Left forelimb (tissue), 1 donor: ENCODE data around the gene CFAP54.

Experiments
- DNase-seq: peaks from one replicate; pipeline ENCODE4 v3.0.0-alpha.2; 2018; ENCODE audit warnings: low spot score

CFAP54 gene

DNA sequence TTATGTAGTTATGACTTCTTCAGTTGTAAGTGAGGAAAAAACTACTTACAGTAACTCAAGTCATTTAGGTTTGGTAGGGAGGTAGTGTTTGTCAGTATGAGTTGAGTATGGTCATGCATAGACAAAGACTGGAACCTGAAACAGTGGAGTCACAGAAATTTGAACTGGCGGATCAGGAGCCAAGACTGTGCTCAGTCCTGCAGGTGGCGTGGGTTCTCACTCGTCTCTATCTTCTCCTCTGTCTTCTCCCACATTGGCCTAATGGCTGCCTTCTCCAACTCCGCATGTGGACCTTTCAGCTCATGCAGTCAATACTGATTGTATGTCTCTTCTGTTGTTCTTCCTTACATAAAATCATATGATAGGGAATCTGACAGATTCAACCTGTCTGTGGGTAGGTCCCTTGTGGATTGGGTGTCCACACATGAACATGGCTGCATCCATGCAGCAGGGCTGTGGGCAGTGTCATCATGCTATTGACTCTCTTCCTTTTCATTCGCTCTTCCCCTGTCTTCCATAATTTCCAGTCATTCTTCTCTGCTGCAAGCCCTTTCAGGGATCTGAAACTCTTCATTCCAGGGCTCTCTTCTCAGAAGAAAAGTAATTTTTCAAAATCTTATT lies 338.9 kb downstream of the CFAP54 start:
- DNase-seq: no peak

DNA sequence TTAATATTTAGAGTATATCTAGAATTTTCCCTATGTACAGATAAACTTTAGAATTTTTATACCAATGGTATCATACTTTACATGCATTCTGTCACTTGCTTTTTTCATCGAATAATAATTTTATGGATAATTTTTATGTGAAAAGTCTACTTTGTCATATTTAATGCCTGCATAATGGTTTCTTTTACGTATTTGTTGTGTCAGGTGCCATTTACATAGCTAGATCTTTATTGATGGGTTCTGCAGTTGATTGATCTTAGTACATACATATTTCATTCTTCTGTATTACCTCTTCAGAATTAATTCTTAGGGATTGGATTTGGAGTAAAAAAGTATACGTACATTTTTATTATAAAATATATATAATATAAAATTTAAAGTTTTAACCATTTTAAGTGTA lies 340.0 kb downstream of the CFAP54 start:
- DNase-seq: no peak

DNA sequence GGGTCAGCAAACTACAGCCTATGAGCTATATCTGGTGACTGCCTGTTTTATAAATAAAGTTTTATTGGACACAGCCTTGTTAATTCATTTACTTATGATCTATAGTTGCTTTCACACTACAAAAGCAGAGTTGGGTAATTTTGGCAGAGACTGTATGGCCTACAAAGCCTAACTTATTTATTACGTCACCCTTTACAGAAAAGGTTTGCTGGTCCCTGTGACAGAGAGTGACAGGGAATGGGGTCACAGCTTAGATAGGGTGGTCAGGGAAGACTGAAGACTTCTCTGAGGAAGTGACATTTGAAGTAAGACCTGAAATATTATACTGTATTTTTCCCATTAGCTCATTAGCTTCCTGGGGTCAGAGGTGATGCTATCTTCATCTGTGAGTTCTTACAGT lies 342.0 kb downstream of the CFAP54 start:
- no peak for DNase-seq

DNA sequence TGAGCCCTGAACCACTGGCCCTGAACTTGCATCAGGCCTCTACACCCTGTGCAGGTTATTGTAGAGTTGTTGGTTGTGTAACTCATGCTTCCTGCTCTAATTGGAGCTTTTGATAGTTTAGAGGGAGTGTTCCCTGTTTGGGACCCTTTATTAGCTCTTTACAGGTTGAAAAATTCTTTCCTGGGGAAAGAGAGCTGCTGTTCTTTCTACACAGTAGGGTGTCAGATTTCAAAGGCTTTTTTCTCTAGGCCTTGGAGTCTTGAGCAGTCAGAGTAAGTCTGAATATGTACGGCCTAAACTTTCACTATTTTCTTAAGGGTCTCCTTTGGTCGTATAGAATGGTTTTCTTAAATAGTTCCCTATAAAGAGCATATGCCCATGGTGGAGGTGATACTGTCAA lies 356.9 kb downstream of the CFAP54 start:
- no peak for DNase-seq

DNA sequence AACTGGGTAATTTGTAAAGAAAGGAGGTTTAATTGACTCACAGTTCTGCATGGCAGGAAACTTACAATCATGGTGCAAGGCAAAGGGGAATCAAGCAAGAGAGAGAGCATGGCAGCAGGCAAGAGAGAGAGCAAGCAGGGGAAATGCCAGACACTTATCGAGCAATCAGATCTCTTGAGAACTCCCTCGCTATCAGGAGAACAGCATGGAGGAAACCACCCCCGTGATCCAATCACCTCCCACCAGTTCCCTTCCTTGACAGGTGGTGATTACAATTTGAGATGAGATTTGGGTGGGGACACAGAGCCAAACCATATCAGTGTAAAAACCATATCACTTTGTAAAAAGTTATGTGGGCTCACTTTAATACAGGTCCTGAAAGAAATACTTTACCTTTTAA lies 361.3 kb downstream of the CFAP54 start:
- DNase-seq: no peak

DNA sequence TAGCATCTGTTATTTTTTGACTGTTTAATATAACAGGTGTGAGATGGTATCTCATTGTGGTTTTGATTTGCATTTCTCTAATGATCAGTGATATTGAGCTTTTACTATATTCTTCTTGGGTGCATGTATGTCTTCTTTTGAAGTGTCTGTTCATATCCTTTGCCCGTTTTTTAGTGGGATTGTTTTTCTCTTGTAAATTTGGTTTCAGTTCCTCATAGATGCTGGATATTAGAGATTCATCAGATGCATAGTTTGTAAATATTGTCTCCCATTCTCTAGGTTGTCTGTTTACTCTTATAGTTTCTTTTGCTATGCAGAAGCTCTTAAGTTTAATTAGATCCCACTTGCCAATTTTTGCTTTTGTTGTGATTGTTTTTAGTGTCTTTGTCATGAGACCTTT lies 368.8 kb downstream of the CFAP54 start:
- DNase-seq: no peak

DNA sequence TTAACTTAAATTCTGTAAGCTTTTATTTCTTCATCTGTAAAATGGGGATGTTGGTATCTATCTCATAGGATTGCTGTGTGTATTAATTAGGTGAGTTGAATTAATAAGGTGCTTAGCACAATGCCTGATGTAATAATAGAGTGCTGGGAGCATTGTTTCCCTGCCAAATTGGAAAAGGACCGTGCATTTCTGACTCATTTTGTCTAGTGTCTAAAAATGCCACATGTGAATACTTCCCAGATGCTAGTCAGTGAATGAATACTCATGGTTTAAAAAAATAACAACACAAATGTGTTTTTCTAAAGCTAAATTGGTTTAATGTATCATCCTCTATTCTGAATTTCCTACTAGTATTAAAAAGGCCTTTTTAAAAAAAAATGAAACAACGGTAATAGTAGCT lies 372.3 kb downstream of the CFAP54 start:
- no peak for DNase-seq

DNA sequence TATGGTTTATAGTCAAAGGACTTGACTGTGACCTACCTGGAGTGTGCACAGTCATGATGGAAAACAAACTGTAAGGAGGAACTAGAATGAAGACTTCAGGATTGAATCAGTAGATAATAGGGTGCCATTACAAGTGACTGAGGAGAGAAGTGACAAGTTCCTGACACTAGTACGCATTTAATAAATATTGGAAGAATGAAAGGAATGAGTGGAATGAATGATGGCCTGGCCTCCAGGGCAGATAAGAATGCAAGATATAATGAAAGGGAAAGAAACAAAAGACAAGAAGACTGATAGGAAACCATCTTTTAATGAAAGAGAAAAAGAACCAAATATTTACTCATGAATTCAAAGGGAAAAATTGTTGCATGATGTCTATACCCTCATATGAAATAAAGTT lies 372.9 kb downstream of the CFAP54 start:
- no peak for DNase-seq

DNA sequence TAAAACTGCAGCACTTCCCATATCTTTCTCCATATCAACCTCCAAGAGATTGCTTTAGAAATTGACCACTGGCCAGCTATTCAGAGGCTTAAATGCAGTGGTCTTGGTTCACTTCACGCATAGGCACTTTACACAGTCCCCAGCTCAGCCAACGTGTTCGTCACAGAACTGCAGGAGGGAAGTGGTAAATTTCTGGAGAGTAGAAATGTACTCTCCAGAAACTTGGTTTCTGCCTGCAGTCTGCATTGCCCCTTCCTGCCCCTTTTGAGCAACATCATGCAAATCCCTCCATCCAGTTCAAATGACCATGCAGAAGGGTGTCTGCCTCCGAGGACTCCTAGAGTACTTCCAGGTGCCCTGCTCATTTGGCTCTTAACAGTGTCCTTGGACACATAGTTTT lies 375.0 kb downstream of the CFAP54 start:
- no peak for DNase-seq

DNA sequence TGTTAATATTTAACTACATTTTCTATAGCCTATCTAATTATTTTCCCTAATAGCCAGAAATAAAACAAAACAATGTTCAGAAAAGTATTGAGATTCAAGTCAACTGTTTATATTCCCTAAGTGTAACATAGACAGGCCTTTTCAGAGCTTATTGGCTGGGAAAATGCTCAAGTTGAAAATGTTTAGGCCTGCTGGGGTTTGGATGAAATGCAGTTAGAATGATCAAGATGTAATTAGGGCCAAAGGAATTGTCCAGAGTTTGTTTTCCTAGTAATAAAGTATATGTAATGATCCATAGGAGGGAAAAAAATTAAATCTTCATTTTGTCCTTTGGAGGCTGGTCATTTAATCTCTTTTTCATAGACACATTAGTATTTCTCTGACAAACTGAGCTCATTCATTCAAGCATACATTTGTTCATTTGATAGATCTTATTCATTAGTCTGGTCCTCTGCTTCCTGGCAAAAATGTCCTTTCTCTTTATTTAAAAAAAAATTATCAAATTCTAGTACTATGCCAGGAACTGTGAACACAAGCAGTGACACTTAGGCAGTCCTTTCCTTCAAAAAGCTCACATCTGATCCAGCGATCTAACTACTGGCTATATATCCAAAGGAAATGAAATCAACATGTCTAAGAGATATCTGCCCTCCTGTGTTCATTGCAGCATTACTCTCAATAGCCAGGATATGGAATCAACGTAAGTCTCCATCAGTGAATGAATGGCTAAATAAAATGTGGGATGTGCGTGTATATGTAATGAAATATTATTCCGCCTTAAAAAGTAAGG lies 377.6 kb downstream of the CFAP54 start:
- no peak for DNase-seq

DNA sequence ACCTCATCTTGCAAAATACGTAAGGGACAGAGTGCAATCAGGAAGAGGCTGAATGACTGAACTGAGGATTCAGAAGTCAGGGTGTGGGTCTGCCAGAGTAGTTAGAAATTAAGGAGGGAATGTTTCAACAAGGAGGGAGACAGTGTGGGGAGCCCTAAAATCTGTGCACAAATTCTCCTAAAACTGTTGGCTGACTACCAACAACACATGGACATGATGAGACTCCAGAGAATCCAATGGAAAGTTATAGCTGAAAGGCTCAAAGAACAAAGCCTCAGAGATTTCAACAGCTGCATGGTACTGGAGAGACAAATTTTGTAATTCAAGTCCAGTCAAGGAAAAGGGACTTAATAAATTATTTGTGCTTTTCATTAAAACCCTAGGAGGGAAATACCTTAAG lies 381.6 kb downstream of the CFAP54 start:
- no peak for DNase-seq

DNA sequence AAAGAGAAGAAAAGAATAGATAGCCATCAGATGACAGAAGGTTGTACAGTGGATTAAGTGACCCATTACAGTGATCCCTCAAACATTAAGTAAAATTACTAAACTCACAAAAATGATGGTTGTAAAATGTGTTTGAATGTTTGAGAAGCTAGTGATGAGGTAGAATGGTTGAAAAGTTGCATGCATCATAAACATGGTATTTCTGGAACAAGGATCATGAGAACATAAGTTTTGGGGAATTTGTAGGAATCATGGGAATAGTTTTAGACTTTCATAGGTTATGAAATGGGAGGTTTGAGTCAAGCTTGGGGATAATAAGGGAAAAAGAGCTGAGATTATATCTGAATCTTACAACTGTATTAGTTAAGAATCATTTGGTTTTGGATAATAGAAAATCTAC lies 383.6 kb downstream of the CFAP54 start:
- no peak for DNase-seq

DNA sequence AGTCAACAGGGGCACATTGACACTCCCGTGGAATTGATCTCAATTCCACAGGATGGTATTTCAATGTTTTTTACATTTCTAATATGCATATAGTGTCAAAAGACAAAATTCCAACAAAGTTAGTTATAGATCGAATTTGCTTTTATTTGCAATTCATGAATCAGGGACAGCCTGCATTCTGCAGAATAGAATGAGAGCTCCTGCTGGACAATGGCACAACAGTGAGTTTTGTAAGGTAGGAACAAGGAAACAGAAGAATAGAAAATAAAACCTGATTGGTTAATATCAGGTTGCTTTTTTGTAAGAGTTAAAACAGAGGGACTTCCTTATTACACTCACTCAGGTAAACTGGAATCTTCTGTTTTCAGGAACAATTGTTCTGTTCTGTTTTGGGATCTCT lies 384.8 kb downstream of the CFAP54 start:
- no peak for DNase-seq

DNA sequence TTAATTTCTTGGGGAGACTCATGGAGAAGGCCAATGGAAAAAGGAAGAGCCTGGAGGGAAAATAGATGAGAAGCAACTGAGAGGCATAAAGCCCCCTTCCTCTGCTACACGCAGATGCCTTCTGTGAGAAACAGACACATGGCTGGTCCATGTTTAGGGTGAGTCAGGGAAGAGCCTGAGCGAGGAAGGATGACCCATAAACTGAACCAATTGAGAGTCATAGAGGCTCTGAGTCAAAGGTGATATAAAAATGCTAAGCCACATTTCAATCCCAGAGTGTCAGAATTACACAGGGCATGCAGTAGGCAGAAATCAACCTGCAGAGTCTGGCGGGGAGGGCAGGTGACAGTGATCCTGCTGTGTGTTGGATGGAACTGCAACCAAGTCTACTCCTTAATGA lies 387.6 kb downstream of the CFAP54 start:
- no peak for DNase-seq

DNA sequence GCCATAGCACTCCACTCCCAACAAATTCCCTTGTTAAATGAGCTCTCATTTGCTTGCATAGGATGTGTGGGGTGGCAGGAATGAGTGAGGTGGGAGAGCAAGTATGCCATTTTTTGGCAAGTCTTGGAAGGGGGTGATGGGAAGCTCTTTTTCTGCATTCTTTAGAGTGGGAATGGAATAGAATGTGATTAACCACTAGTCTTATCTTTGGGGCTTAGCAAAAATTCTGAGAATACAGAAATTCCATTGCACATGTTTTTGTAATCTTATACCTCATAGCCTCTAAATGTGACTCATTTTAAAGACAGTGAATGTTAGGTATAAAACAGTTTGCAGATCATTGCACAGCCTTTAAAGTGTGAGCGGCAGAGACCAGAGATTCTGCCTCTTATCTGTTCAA lies 389.3 kb downstream of the CFAP54 start:
- no peak for DNase-seq

DNA sequence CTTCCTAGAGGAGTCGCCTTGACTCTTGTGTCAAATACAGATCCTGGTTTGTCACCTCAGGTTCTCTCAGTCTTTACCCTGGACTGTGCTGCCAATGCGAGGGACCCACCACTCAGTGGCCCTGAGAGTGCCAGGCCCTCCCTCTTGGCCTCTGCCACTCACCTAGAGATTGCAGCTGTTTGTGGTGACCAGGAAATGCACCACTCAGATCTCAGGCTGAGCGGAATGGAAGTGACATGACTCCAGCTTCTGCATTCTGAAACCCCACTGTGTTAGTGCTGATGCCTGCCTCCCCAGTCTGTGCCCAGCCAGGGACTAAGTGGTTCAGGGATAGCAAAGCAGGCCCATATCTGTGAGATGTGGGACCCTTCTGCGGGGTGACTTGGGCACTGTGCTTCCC lies 389.9 kb downstream of the CFAP54 start:
- no peak for DNase-seq

DNA sequence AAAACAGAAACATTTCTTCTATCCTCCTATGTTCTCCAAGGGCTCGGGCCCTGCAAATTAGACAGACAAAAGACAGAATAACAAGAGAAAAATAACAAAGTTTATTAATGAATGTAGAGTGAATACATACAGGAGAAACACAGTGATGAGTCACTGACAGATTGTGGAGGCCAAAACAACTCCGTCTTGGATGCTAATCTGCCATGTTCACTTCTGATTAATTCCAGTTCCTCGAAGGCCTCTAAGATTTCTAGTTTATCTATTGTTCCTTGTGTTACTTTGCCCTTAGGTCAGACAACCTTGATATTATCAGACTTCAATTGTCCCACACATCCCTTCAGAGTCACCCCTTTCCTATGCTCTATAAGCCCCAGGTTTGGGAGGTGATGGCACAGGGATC lies 390.8 kb downstream of the CFAP54 start:
- DNase-seq: no peak

DNA sequence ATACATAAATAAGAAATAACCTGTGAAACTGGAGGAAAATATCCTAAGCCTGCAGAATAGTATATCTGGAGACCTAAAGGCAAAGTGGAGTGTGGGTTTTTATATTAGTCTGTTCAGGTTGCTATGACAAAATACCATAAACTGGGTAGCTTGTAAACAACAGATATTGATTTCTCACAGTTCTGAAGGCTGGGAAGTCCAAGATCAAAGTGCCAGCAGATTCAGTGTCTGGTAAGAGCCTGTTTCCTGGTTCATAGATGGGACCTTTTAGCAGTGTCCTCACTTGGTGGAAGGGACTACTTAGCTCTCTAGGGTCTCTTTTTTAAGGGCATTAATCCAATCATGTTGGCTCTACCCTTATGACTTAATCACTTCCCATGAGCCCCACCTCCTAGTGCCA lies 392.2 kb downstream of the CFAP54 start:
- DNase-seq: no peak

DNA sequence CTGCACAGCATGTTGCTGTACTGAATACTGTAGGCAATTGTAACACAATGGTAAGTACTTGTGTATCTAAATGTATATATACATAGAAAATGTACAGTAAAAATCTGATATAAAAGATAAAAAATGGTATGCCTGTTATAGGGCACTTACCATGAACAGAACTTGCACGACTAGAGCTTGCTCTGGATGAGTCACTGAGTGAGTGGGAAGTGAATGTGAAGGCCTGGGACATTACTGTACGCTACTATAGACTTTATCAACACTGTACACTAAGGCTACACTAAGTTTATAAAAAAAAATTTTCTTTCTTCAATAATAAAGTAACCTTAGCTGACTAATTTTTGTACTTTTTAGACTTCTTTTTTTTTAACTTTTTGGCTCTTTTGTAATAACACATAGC lies 393.5 kb downstream of the CFAP54 start:
- no peak for DNase-seq

DNA sequence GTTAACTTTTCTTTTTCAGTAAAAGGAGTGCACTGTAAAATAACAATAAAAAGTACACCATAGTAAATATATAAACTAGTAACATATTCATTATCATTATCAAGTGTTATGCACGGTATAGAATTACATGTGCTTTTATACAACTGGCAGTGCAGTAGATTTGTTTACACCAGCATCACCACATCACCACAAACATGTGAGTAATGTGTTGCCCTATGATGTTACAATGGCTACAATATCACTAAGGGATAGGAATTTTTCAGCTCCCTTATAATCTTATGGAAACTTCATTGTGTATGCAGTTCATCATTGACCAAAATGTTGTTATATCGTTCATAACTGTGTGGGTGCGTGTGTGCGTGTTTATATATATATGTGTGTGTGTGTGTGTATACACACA lies 394.2 kb downstream of the CFAP54 start:
- DNase-seq: no peak

DNA sequence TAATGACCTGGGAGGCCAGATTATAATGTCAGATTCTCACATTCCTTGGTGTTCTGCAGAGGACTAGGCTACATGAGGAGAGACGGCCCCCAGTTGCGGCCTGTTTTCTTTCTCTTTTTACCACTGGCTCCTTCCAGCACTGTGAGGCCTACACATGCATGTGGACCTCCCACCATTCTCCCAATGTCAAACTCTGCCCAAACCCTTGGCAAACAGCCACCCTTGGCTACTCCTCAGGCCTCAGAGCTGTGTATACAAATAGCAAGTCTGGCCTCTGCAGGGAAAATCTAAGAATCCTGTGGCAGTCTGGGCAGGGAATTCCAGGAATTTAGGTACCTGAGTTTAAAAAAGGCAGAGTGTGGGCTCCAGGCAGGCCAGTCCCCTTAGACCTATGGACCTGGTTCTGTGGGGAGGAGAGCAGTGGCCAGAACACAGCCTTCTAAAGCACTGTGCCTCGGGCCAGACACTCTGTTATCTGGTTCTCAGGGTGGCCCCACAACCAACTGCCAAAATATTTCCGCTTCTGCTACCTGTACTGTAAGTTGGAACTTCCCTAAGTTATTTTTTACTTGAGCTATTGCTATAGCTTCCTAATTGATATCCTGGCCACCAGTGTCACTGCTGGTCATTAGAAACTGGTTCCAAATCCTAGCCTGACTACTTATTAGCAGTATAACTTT lies 397.8 kb downstream of the CFAP54 start:
- DNase-seq: peak; percentile 73

DNA sequence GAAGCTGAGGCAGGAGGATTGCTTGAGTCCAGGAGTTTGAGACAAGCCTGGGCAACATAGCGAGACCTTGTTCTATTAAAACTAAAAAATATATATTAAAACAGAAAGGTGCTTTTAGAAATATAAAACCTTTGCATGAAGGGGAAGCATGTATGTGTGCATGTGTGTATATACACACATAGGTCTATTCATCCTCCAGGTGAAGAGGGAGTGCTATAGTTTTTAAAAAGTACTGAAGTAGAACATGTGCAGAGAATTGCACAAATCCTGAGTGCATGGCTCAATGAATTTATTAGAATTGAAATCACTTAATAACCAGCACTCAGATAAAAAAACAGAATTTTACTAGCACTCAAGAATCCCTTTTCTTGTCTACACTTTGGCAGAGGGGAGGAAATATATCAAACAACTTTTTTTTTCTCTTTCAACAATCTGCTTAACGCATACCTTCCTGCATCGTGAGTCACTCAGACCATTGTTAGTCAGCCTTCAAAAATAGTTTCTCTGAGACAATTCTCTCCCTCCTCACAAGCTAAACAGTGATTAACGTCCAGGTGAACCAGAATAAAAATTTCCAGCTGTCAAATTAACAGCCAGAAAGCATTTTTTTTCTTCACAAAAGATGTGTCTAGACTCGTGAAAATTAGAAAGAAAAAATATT lies 400.0 kb downstream of the CFAP54 start:
- DNase-seq: no peak

DNA sequence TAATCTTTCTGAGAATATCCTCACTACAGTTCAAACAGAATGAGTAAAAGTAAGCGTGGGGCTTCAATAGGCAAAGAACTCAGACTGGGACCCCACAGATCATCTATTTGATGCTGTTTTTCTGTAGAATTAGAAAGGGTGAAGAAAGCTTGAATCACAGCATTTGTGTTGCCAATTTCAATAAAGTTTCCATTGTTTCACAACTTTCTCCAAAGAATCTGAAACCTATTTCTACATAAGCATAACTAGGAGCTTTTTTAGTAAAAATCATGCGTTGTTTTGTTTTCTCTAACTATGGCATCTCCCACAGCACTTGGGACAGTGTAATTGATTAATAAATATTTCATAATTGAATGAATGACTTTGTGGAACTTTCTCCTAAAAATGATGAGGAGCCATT lies 401.0 kb downstream of the CFAP54 start:
- DNase-seq: no peak
